ENCODE data around the gene PRDM16. TPM values are rescaled to one million over a fixed set of nuclear protein-coding genes. Genes with fewer than 3 reads are reported as not detected.
A peak's percentile ranks its signal among the peaks of the same experiment; 100 is the strongest.

PRDM16 gene
- total RNA-seq, 1 experiment from 2014 or later: 6.1 TPM

DNA sequence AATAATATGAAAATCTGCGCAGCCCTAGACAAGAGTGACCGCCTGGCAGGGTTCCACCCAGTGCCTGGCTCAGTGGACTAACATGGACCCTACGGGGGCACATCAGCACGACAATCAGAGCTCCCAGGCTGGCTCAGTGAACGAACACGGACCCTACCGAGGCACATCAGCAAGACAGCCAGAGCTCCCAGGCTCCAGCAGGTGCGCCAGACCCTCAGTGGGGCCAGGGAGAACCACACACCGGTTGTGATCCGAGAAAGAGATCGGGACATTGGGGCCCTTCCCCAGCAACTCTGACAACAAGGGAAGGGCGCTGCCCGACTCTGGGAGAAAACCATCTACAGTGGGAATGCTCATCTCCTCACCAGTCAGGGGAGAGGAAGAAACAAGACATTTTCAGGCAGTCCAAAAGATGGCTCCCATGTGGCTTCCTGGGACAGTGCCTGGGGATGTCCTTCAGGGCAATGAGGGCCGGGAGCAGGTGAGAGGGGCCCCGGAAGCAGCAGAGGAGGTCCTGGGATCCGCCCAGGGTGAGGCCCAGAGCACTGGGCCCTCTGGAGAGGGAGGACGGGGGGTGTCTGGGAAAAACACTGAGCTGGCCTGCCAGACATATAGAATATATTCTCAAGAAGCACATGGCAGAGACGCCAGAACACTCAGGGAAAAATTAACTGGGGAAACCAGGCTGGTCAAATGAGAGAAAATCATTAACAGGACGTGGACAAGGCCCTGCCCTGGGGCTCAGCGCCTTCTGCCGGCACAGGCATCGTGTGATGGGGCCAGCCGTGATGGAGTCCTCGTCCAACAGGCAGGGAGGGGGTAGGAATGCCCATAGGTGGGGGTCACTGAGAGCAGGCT, 390.3 kb downstream of the PRDM16 start:
- ChIA-PET POLR2A (no interaction called here), RAD21 (ENCODE audit: low non-redundant PET in 1 of 2, low total read pairs in 2 of 2, uncharacterized antibody in 2 of 2, unreplicated experiment in 2 of 2) (no interaction called here), CTCF (no interaction called here)
- no peaks in the 10 kb centered on the region for H3K9me2 ChIP-seq (ENCODE audit: insufficient read depth)
- H3K36me3 ChIP-seq (ENCODE audit: control insufficient read depth in 1 of 2, insufficient read depth in 2 of 2, low read length in 2 of 2): no peaks in the 10 kb centered on the region
- H3K9me3 ChIP-seq (ENCODE audit: control insufficient read depth in 1 of 2, insufficient read depth in 1 of 2, low read depth in 1 of 2, low read length in 2 of 2): no peaks in the 10 kb centered on the region
- TF ChIP-seq, protein P1, sequence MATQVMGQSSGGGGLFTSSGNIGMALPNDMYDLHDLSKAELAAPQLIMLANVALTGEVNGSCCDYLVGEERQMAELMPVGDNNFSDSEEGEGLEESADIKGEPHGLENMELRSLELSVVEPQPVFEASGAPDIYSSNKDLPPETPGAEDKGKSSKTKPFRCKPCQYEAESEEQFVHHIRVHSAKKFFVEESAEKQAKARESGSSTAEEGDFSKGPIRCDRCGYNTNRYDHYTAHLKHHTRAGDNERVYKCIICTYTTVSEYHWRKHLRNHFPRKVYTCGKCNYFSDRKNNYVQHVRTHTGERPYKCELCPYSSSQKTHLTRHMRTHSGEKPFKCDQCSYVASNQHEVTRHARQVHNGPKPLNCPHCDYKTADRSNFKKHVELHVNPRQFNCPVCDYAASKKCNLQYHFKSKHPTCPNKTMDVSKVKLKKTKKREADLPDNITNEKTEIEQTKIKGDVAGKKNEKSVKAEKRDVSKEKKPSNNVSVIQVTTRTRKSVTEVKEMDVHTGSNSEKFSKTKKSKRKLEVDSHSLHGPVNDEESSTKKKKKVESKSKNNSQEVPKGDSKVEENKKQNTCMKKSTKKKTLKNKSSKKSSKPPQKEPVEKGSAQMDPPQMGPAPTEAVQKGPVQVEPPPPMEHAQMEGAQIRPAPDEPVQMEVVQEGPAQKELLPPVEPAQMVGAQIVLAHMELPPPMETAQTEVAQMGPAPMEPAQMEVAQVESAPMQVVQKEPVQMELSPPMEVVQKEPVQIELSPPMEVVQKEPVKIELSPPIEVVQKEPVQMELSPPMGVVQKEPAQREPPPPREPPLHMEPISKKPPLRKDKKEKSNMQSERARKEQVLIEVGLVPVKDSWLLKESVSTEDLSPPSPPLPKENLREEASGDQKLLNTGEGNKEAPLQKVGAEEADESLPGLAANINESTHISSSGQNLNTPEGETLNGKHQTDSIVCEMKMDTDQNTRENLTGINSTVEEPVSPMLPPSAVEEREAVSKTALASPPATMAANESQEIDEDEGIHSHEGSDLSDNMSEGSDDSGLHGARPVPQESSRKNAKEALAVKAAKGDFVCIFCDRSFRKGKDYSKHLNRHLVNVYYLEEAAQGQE (IDR thresholded peaks at IDR 0.05; ENCODE audit: low read depth): no peak
- TF ChIP-seq SRF (IDR thresholded peaks at IDR 0.05; ENCODE audit: low read depth) (no peak), TCF7L2 (IDR thresholded peaks at IDR 0.05; ENCODE audit: borderline replicate concordance, extremely low read depth, insufficient read depth, insufficient read length) (no peak), CBX3 (IDR thresholded peaks at IDR 0.05; ENCODE audit: low read depth) (no peak), POLR2AphosphoS5 (IDR thresholded peaks at IDR 0.05; ENCODE audit: low read depth, low read length) (no peak), CEBPB (IDR thresholded peaks at IDR 0.05; ENCODE audit: low read depth) (no peak), YY1 (IDR thresholded peaks at IDR 0.05; ENCODE audit: extremely low read depth, insufficient replicate concordance, low read depth, low read length) (no peak), EZH2phosphoT487 (IDR thresholded peaks at IDR 0.05; ENCODE audit: borderline replicate concordance) (no peak), EGR1 (IDR thresholded peaks at IDR 0.05; ENCODE audit: low read depth) (no peak), RAD21 (IDR thresholded peaks at IDR 0.05; ENCODE audit: low read depth) (no peak), ELF1 (IDR thresholded peaks at IDR 0.05; ENCODE audit: borderline replicate concordance, low read depth) (no peak), EZH2 (IDR thresholded peaks at IDR 0.05) (no peak), FOSL1 (IDR thresholded peaks at IDR 0.05; ENCODE audit: low read depth) (no peak), SP1 (IDR thresholded peaks at IDR 0.05; ENCODE audit: low read depth) (no peak)
- TF ChIP-seq, protein P2, sequence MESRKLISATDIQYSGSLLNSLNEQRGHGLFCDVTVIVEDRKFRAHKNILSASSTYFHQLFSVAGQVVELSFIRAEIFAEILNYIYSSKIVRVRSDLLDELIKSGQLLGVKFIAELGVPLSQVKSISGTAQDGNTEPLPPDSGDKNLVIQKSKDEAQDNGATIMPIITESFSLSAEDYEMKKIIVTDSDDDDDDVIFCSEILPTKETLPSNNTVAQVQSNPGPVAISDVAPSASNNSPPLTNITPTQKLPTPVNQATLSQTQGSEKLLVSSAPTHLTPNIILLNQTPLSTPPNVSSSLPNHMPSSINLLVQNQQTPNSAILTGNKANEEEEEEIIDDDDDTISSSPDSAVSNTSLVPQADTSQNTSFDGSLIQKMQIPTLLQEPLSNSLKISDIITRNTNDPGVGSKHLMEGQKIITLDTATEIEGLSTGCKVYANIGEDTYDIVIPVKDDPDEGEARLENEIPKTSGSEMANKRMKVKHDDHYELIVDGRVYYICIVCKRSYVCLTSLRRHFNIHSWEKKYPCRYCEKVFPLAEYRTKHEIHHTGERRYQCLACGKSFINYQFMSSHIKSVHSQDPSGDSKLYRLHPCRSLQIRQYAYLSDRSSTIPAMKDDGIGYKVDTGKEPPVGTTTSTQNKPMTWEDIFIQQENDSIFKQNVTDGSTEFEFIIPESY (IDR thresholded peaks at IDR 0.05; ENCODE audit: extremely low read depth, insufficient replicate concordance, low read length): no peak
- TF ChIP-seq, protein P3, sequence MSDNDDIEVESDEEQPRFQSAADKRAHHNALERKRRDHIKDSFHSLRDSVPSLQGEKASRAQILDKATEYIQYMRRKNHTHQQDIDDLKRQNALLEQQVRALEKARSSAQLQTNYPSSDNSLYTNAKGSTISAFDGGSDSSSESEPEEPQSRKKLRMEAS (IDR thresholded peaks at IDR 0.05): no peak
- TF ChIP-seq, protein P4, sequence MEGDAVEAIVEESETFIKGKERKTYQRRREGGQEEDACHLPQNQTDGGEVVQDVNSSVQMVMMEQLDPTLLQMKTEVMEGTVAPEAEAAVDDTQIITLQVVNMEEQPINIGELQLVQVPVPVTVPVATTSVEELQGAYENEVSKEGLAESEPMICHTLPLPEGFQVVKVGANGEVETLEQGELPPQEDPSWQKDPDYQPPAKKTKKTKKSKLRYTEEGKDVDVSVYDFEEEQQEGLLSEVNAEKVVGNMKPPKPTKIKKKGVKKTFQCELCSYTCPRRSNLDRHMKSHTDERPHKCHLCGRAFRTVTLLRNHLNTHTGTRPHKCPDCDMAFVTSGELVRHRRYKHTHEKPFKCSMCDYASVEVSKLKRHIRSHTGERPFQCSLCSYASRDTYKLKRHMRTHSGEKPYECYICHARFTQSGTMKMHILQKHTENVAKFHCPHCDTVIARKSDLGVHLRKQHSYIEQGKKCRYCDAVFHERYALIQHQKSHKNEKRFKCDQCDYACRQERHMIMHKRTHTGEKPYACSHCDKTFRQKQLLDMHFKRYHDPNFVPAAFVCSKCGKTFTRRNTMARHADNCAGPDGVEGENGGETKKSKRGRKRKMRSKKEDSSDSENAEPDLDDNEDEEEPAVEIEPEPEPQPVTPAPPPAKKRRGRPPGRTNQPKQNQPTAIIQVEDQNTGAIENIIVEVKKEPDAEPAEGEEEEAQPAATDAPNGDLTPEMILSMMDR (IDR thresholded peaks at IDR 0.05 in 2 of 3, conservative IDR thresholded peaks at IDR 0.05 in 1 of 3; ENCODE audit: borderline replicate concordance in 1 of 3, insufficient read depth in 1 of 3, low read depth in 2 of 3, low read length in 2 of 3): no peak
- H3K27me3 ChIP-seq (ENCODE audit: insufficient read depth, low read length): no peaks in the 10 kb centered on the region
- DNase-seq (ENCODE audit: low read depth, low spot score) (no peak), ATAC-seq (no peak)
- no TSS peak for BruUV-seq (replicated peaks)
- intact Hi-C loops (cut with micrococcal nuclease): no loop called here
- no peak overlapping the region for H3K9ac ChIP-seq (ENCODE audit: low read length)
- peak overlapping the region; percentile 1; the same call in 1 of the 2 replicates for H3K27ac ChIP-seq (ENCODE audit: low read depth, low read length)
- peak overlapping the region; percentile 51 for H3K4me2 ChIP-seq (ENCODE audit: low read length)
- peaks cover 15% of the 10 kb centered on the region for H3K79me2 ChIP-seq (ENCODE audit: insufficient read depth, low read length)
- H4K20me1 ChIP-seq (ENCODE audit: insufficient read depth): no peaks in the 10 kb centered on the region
- H2AFZ ChIP-seq (ENCODE audit: low read depth, low read length, poor library complexity, severe bottlenecking): no peak overlapping the region
- no peak overlapping the region for H3K4me3 ChIP-seq (replicated peaks in 1 of 2; ENCODE audit: low read depth in 1 of 2, low read length in 2 of 2)
- H3K4me1 ChIP-seq (ENCODE audit: control insufficient read depth in 1 of 2, insufficient read depth in 2 of 2, low read length in 2 of 2): peaks cover 19 to 34% of the 10 kb centered on the region in 2 experiments
